PC-9 (cell line): ENCODE measurements around the gene UTS2. TPM values are rescaled to one million over a fixed set of nuclear protein-coding genes. Genes with fewer than 3 reads are reported as not detected.

Experiments used
- BruUV-seq: library from RNA; stranded (reverse); fragments of 400-500 nt; replicated peaks from 2 replicates; lab custom pipeline; 2021; lab: Mats Ljungman, UMichigan
- CTCF ChIA-PET: fragments of 300-600 bp; sonication (Branson Sonifier 250); formaldehyde crosslinking; loops from one replicate; lab custom pipeline; 2022; ENCODE audit warnings: antibody characterized with exemption; lab: Charles Lee
- POLR2A ChIA-PET: fragments of 300-600 bp; sonication (Branson Sonifier 250); formaldehyde crosslinking; loops from one replicate; lab custom pipeline; 2022; ENCODE audit warnings: antibody characterized with exemption; ENCODE audit not compliant: unreplicated experiment; lab: Charles Lee
- DNase-seq, 2 experiments: peaks; one replicate each; pipeline versions ENCODE4 v3.0.0 to v3.0.0-alpha.2; 2015 to 2022; ENCODE audit warnings: mixed read lengths in 1 of 2
- H2AFZ ChIP-seq: fragments of 200-600 bp; sonication (generic); 2 replicates; pipeline ENCODE4 v1.8.1; 2017; ENCODE audit warnings: antibody characterized with exemption
- H3F3A ChIP-seq: fragments of 200-600 bp; sonication (generic); 2 replicates; pipeline ENCODE4 v1.8.1; 2017; ENCODE audit warnings: antibody characterized with exemption, mild to moderate bottlenecking, low read depth; ENCODE audit not compliant: insufficient read depth
- H3K27ac ChIP-seq: fragments of 200-600 bp; sonication (generic); 2 replicates; pipeline ENCODE4 v1.6.1; 2016; ENCODE audit warnings: mixed run types
- H3K27me3 ChIP-seq: fragments of 200-600 bp; sonication (generic); 2 replicates; pipeline ENCODE4 v1.6.1; 2016; ENCODE audit warnings: low read depth, mixed run types; ENCODE audit not compliant: insufficient read depth
- H3K36me3 ChIP-seq: fragments of 200-600 bp; sonication (generic); 2 replicates; pipeline ENCODE4 v1.6.1; 2016; ENCODE audit warnings: low read depth, mixed run types
- H3K4me1 ChIP-seq: fragments of 200-600 bp; sonication (generic); replicated peaks from 2 replicates; pipeline ENCODE4 v1.6.1; 2016; ENCODE audit warnings: mixed run types; ENCODE audit not compliant: insufficient read depth
- H3K4me2 ChIP-seq: fragments of 200-600 bp; sonication (generic); 2 replicates; pipeline ENCODE4 v1.6.1; 2017; ENCODE audit warnings: mixed run types
- H3K4me3 ChIP-seq: fragments of 200-600 bp; sonication (generic); 2 replicates; pipeline ENCODE4 v1.6.1; 2016; ENCODE audit warnings: mixed run types
- H3K79me2 ChIP-seq: fragments of 200-600 bp; sonication (generic); 2 replicates; pipeline ENCODE4 v1.6.1; 2017; ENCODE audit warnings: low read depth, mixed run types
- H3K9me2 ChIP-seq: fragments of 200-600 bp; sonication (generic); 2 replicates; pipeline ENCODE4 v1.8.1; 2017; ENCODE audit warnings: mild to moderate bottlenecking; ENCODE audit not compliant: insufficient read depth
- H3K9me3 ChIP-seq: fragments of 200-600 bp; sonication (generic); 2 replicates; pipeline ENCODE4 v1.8.1; 2016; ENCODE audit warnings: low read depth; ENCODE audit not compliant: insufficient read depth
- H4K20me1 ChIP-seq: fragments of 200-600 bp; sonication (generic); 2 replicates; pipeline ENCODE4 v1.8.1; 2017; ENCODE audit not compliant: insufficient read depth
- EZH2 ChIP-seq: fragments of 200-600 bp; sonication (generic); IDR thresholded peaks from 2 replicates; pipeline ENCODE4 v1.8.0; 2017; ENCODE audit warnings: antibody characterized with exemption, low read depth
- intact Hi-C: fragments of 100-400 bp; cut with micrococcal nuclease; formaldehyde crosslinking; loops from one replicate; pipeline ENCODE4 v1.10.0; 2022; ENCODE audit not compliant: unreplicated experiment
- total RNA-seq: library from RNA; stranded (reverse); gene quantifications from 2 replicates; pipeline ENCODE4 v1.2.3, GENCODE V29; 2021
- TF ChIP-seq, protein P1 (sequence below): fragments of 200-600 bp; sonication (generic); conservative IDR thresholded peaks from 2 replicates; pipeline ENCODE4 v1.6.1; 2017; ENCODE audit warnings: mixed run types, antibody characterized with exemption, mild to moderate bottlenecking, moderate library complexity

UTS2 gene
- total RNA-seq, 1 experiment from 2014 or later, result 23.8 TPM

DNA sequence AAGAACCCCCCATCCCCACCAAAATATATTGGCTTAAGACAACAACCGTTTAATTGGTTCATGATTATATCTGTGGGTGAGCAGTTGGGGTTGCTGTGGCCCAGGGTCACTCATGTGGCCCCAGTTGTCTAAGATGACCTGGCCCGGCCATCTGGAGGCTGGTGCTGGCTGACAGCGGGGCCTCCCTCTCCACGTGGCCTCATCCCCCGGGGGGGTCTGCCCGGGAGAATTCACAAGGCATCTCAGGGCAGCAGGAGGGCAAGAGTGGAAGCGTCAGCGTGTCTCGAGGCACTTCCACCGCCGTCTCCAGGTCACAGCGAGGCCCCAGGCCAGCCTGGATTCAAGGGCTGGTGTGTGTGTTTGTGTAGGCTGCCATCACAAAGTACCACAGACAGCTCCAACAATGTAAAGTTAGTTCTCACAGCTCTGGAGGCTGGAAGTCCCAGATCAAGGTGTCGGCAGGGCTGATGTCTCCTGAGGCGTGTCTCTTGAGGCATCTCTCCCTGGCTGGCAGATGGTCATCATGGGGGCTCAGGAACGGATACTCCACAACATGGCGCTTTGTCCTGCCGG lies 11.0 kb upstream of the UTS2 start:
- Histone ChIP-seq H3K27ac (no peak overlapping the region), H3K4me3 (no peak overlapping the region), H3K27me3 (no peaks in the 10 kb centered on the region), H3K36me3 (no peaks in the 10 kb centered on the region), H4K20me1 (no peaks in the 10 kb centered on the region), H3F3A (no peaks in the 10 kb centered on the region), H3K4me1 (no peaks in the 10 kb centered on the region), H3K9me2 (no peaks in the 10 kb centered on the region), H3K79me2 (no peaks in the 10 kb centered on the region), H3K4me2 (no peak overlapping the region), H2AFZ (no peak overlapping the region), H3K9me3 (no peaks in the 10 kb centered on the region)
- no peak for TF ChIP-seq EZH2
- TF ChIP-seq, protein P1, sequence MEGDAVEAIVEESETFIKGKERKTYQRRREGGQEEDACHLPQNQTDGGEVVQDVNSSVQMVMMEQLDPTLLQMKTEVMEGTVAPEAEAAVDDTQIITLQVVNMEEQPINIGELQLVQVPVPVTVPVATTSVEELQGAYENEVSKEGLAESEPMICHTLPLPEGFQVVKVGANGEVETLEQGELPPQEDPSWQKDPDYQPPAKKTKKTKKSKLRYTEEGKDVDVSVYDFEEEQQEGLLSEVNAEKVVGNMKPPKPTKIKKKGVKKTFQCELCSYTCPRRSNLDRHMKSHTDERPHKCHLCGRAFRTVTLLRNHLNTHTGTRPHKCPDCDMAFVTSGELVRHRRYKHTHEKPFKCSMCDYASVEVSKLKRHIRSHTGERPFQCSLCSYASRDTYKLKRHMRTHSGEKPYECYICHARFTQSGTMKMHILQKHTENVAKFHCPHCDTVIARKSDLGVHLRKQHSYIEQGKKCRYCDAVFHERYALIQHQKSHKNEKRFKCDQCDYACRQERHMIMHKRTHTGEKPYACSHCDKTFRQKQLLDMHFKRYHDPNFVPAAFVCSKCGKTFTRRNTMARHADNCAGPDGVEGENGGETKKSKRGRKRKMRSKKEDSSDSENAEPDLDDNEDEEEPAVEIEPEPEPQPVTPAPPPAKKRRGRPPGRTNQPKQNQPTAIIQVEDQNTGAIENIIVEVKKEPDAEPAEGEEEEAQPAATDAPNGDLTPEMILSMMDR, result no peak
- no peak for DNase-seq
- intact Hi-C loops, result no loop called here
- no TSS peak for BruUV-seq
- ChIA-PET POLR2A (no interaction called here), CTCF (no interaction called here)

DNA sequence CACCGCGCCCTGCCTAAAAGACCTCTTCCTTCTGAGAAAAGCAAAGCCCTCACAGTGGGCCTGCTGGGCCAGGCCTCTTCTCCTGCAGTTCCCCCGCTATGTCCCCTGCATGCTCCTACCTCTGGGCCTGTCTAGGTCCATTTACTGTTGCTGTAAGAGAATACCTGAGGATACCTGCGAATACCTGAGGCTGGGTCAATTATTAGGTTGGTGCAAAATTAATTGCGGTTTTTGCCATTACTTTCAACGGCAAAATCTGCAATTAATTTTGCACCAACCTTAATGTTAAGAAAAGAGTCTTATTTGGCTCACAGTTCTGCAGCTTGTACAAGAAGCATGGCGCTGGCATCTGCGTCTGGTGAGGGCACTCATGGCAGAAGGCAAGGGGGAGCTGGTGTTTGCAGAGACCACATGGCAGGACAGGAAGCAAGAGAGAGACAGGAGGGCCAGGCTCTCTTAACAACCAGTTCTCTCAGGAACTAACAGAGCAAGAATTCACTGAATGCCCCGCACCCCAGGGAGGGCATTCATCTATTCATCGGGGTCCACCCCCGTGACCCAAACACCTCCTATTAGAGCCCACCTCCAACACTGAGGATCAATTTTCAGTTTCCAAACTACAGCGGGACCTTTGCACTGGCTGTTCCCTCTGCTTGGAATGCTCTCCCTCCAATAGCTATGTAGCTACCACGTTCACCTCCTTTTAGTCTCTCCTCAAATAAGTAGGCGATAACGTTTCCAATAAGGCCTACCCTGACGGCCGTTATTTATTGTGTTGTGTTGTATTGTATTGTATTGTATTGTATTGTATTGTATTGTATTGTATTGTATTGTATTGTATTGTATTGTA lies 9.6 kb upstream of the UTS2 start:
- no peaks in the 10 kb centered on the region for H3K9me2 ChIP-seq
- no peaks in the 10 kb centered on the region for H3F3A ChIP-seq
- ChIA-PET CTCF (interaction anchor here (0.7 kb wide), 1 partner anchor 79 kb away, joined by 3 read pairs; no protein-coding TSS in a partner anchor), POLR2A (no interaction called here)
- BruUV-seq, result no TSS peak
- intact Hi-C loops, result no loop called here
- H3K27ac ChIP-seq, result no peak overlapping the region
- no peaks in the 10 kb centered on the region for H3K9me3 ChIP-seq
- no peaks in the 10 kb centered on the region for H3K4me1 ChIP-seq
- no peaks in the 10 kb centered on the region for H3K36me3 ChIP-seq
- no peak for DNase-seq
- no peak overlapping the region for H2AFZ ChIP-seq
- no peak overlapping the region for H3K4me2 ChIP-seq
- no peak overlapping the region for H3K4me3 ChIP-seq
- no peaks in the 10 kb centered on the region for H3K79me2 ChIP-seq
- no peaks in the 10 kb centered on the region for H4K20me1 ChIP-seq
- H3K27me3 ChIP-seq, result no peaks in the 10 kb centered on the region
- TF ChIP-seq, protein P1, result no peak
- TF ChIP-seq EZH2, result no peak

DNA sequence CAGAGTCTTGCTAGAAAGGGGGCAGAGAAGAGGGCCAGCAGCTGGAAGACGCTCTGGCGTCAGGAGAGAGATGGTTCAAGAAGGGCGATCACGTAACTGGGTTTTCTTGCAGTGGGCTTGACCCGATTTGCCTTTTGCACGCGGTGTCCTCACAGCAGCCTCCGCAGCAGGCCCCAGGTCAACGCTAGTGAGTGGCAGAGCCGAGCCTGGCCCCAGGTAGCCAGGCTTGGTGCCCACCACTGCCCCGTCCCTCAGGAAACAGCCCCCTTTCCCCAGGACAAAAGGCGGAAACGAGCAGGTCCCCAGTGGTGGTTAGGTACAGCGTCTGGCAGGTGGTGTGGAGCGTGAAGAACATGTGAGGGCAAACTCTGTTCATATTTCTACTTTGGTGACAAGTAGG lies 8.6 kb upstream of the UTS2 start:
- no peak overlapping the region for H3K4me3 ChIP-seq
- no peaks in the 10 kb centered on the region for H3K27me3 ChIP-seq
- no peaks in the 10 kb centered on the region for H3K9me3 ChIP-seq
- H2AFZ ChIP-seq, result no peak overlapping the region
- intact Hi-C loops, result no loop called here
- POLR2A ChIA-PET, result no interaction called here
- BruUV-seq, result no TSS peak
- no peaks in the 10 kb centered on the region for H3K4me1 ChIP-seq
- no peaks in the 10 kb centered on the region for H4K20me1 ChIP-seq
- H3K4me2 ChIP-seq, result no peak overlapping the region
- CTCF ChIA-PET, result interaction anchor here (0.5 to 0.7 kb wide), 2 partner anchors 80 to 1552 kb away, joined by 3 read pairs; no protein-coding TSS in a partner anchor
- H3F3A ChIP-seq, result no peaks in the 10 kb centered on the region
- no peak for DNase-seq
- H3K27ac ChIP-seq, result no peak overlapping the region
- no peak for TF ChIP-seq EZH2
- TF ChIP-seq, protein P1, result no peak
- H3K9me2 ChIP-seq, result no peaks in the 10 kb centered on the region
- H3K36me3 ChIP-seq, result no peaks in the 10 kb centered on the region
- no peaks in the 10 kb centered on the region for H3K79me2 ChIP-seq
